Calu3 (cell line): Measurements from ENCODE around the gene HEPHL1. TPM values are rescaled to one million over a fixed set of nuclear protein-coding genes. Genes with fewer than 3 reads are reported as not detected.

Source experiments
- BruUV-seq: library from RNA; stranded (reverse); fragments of 400-500 nt; replicated peaks from 2 replicates; lab custom pipeline; 2021; lab: Mats Ljungman, UMichigan
- CTCF ChIA-PET: fragments of 300-600 bp; sonication (Branson Sonifier 250); formaldehyde crosslinking; loops from one replicate; lab custom pipeline; 2022; ENCODE audit warnings: antibody characterized with exemption; lab: Charles Lee
- DNase-seq: peaks from one replicate; pipeline ENCODE4 v3.0.0; 2022
- H3K27ac Mint-ChIP-seq: one replicate; pipeline ENCODE4 v1.8.0; 2022; ENCODE audit warnings: mixed read lengths; ENCODE audit not compliant: unreplicated experiment
- H3K27me3 Mint-ChIP-seq: one replicate; pipeline ENCODE4 v1.8.0; 2022; ENCODE audit warnings: mixed read lengths; ENCODE audit not compliant: unreplicated experiment
- H3K36me3 Mint-ChIP-seq: one replicate; pipeline ENCODE4 v1.8.0; 2022; ENCODE audit warnings: mild to moderate bottlenecking, moderate library complexity, mixed read lengths; ENCODE audit not compliant: insufficient read depth, unreplicated experiment
- H3K4me1 Mint-ChIP-seq: one replicate; pipeline ENCODE4 v1.8.0; 2022; ENCODE audit warnings: mild to moderate bottlenecking, low read depth, mixed read lengths; ENCODE audit not compliant: unreplicated experiment
- H3K4me3 Mint-ChIP-seq: one replicate; pipeline ENCODE4 v1.8.0; 2022; ENCODE audit warnings: mild to moderate bottlenecking, low read depth, moderate library complexity, mixed read lengths; ENCODE audit not compliant: unreplicated experiment
- H3K9me3 Mint-ChIP-seq: one replicate; pipeline ENCODE4 v1.8.0; 2022; ENCODE audit warnings: low read depth, mixed read lengths; ENCODE audit not compliant: unreplicated experiment
- intact Hi-C: fragments of 100-400 bp; cut with micrococcal nuclease; formaldehyde crosslinking; loops from one replicate; pipeline ENCODE4 v1.10.0; 2022; ENCODE audit not compliant: unreplicated experiment
- total RNA-seq: library from RNA; stranded (reverse); gene quantifications from 2 replicates; pipeline ENCODE4 v1.2.3, GENCODE V29; 2022
- TF ChIP-seq, protein P1 (sequence below): fragments of 200-600 bp; IDR thresholded peaks from one replicate; pipeline ENCODE4 v1.8.0; 2022; ENCODE audit warnings: antibody characterized with exemption; ENCODE audit not compliant: unreplicated experiment

HEPHL1 gene
- total RNA-seq, 1 experiment from 2014 or later = not detected

DNA sequence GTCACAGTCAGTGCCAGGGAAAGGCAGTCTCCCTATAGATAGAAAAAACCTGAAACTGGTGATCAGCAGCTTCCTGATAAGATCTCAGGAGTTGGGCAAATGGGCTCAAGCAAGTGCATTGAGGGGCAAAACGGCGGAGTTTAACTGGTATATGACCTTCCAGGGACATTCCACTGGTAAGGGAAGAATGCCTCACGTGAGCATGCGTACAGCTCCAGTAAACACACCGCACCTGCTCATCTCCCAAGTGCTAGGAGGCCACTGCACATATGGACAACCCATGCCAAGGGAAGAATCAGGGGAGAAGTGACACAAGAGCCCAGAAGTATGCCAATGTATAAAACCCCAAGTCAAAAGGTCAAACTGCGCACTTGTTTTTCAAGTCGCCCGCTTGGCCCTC is 11.6 kb downstream of the HEPHL1 start:
- H3K9me3 Mint-ChIP-seq = no peaks in the 10 kb centered on the region
- intact Hi-C loops = no loop called here
- BruUV-seq = no TSS peak
- no peak overlapping the region for H3K27ac Mint-ChIP-seq
- CTCF ChIA-PET = interaction anchor here (0.8 kb wide), 1 partner anchor 11 kb away, joined by 3 read pairs; no protein-coding TSS in a partner anchor
- H3K4me3 Mint-ChIP-seq = no peak overlapping the region
- TF ChIP-seq, protein P1, sequence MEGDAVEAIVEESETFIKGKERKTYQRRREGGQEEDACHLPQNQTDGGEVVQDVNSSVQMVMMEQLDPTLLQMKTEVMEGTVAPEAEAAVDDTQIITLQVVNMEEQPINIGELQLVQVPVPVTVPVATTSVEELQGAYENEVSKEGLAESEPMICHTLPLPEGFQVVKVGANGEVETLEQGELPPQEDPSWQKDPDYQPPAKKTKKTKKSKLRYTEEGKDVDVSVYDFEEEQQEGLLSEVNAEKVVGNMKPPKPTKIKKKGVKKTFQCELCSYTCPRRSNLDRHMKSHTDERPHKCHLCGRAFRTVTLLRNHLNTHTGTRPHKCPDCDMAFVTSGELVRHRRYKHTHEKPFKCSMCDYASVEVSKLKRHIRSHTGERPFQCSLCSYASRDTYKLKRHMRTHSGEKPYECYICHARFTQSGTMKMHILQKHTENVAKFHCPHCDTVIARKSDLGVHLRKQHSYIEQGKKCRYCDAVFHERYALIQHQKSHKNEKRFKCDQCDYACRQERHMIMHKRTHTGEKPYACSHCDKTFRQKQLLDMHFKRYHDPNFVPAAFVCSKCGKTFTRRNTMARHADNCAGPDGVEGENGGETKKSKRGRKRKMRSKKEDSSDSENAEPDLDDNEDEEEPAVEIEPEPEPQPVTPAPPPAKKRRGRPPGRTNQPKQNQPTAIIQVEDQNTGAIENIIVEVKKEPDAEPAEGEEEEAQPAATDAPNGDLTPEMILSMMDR = no peak
- H3K27me3 Mint-ChIP-seq = no peaks in the 10 kb centered on the region
- H3K36me3 Mint-ChIP-seq = no peaks in the 10 kb centered on the region
- DNase-seq = no peak
- no peaks in the 10 kb centered on the region for H3K4me1 Mint-ChIP-seq

DNA sequence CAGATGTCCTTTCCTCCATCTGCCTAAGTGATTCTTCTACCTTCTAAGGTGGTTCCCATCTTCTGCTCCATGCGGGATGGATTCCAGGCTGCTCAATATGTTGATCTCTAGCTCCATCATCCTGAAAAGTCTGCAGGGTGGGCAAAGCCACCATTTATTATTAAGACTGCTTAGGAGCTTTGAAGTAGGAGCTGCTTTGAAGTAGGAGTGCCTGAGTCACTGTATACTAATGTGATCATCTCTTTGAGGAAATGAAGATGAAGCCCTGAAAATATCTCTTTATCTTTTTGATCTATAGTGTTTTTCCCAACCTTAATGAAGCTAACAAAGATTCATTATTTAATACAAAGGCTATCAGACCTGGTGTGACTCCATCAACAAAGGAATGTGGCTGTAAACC is 13.1 kb downstream of the HEPHL1 start:
- Mint-ChIP-seq H3K36me3 (no peaks in the 10 kb centered on the region), H3K27ac (no peak overlapping the region), H3K4me1 (no peaks in the 10 kb centered on the region), H3K4me3 (no peak overlapping the region), H3K9me3 (no peaks in the 10 kb centered on the region), H3K27me3 (no peaks in the 10 kb centered on the region)
- CTCF ChIA-PET = no interaction called here
- TF ChIP-seq, protein P1 = no peak
- BruUV-seq = no TSS peak
- DNase-seq = no peak
- intact Hi-C loops = no loop called here

DNA sequence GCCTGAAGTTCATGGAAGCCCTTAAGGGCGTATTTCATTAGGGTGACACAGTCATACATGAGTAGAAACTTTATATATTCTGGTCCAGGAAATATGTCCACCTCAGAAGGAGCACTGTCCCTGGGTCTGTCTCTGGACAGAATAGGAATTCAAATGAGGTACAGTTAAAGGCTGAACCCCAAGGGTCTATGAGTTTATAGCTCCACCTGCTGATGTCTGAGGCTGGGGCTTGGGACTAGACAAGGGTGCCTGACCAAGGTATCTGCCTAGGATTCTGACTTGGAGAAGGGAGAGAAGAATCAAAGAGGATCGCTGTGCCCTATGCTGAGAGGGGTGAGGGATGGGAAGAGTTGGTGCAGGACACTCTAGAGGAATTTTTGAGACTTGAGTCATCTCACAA is 14.9 kb downstream of the HEPHL1 start:
- no peak overlapping the region for H3K27ac Mint-ChIP-seq
- no TSS peak for BruUV-seq
- CTCF ChIA-PET = interaction anchor here (0.8 to 1.1 kb wide), 2 partner anchors 114 to 141 kb away, joined by 3 read pairs; no protein-coding TSS in a partner anchor
- no peaks in the 10 kb centered on the region for H3K27me3 Mint-ChIP-seq
- H3K4me1 Mint-ChIP-seq = no peaks in the 10 kb centered on the region
- TF ChIP-seq, protein P1 = no peak
- no peaks in the 10 kb centered on the region for H3K9me3 Mint-ChIP-seq
- intact Hi-C loops = no loop called here
- no peaks in the 10 kb centered on the region for H3K36me3 Mint-ChIP-seq
- H3K4me3 Mint-ChIP-seq = no peak overlapping the region
- DNase-seq = no peak

DNA sequence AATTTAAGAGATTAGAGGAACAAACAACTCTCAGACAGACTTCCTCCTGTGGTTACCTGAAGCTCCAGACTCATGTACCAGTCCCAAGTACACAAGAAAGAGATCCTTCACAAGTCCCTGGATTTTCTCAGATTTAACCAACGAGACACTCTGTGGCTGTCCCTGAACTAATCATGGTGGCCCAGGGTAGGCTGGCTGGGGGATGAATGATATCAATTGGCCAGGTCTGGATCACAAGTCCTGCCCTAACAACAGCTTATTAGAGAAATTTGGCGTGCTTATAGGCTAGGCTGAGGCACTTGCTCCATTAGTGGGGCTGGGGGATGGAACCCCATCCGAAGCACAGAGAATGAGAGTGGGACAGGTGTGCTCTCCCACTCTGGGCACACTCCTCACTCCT is 22.1 kb downstream of the HEPHL1 start:
- no peak overlapping the region for H3K27ac Mint-ChIP-seq
- no peak for DNase-seq
- H3K4me3 Mint-ChIP-seq = no peak overlapping the region
- H3K9me3 Mint-ChIP-seq = no peaks in the 10 kb centered on the region
- H3K27me3 Mint-ChIP-seq = no peaks in the 10 kb centered on the region
- peaks cover 10% of the 10 kb centered on the region for H3K4me1 Mint-ChIP-seq
- H3K36me3 Mint-ChIP-seq = no peaks in the 10 kb centered on the region
- TF ChIP-seq, protein P1 = no peak
- no TSS peak for BruUV-seq
- intact Hi-C loops = no loop called here
- CTCF ChIA-PET = interaction anchor here (0.6 to 1.0 kb wide), 2 partner anchors 10 to 25 kb away, joined by 3 to 4 read pairs; no protein-coding TSS in a partner anchor
